CD14-positive monocyte (primary cell): ENCODE measurements around the gene TMEM132D. TPM values are rescaled to one million over a fixed set of nuclear protein-coding genes. Genes with fewer than 3 reads are reported as not detected.

Experiments used
- DNase-seq, 3 donors: peaks; one replicate each; pipeline ENCODE4 v3.0.0-alpha.2; 2011 to 2022
- H2AFZ ChIP-seq: 2 replicates; pipeline ENCODE4 v1.6.0; 2012; ENCODE audit warnings: mild to moderate bottlenecking, low read depth, low read length, inconsistent platforms; ENCODE audit not compliant: insufficient read depth, poor library complexity, severe bottlenecking
- H3K27ac ChIP-seq, 2 donors: 1 replicate in 1 of 2; 2 replicates in 1 of 2; pipeline ENCODE4 v1.5.1; 2012 to 2013; ENCODE audit warnings: low read length in 2 of 2, control low read depth in 1 of 2, inconsistent platforms in 1 of 2, low read depth in 1 of 2, mild to moderate bottlenecking in 1 of 2
- H3K27me3 ChIP-seq, 2 donors: one replicate each; pipeline versions ENCODE4 v1.6.0 to v1.6.1; 2011 to 2013; ENCODE audit warnings: low read length in 2 of 2; ENCODE audit not compliant: control insufficient read depth in 2 of 2, insufficient read depth in 2 of 2
- H3K36me3 ChIP-seq, 2 donors: replicated peaks in 1 of 2; 1 replicate in 1 of 2; 2 replicates in 1 of 2; pipeline versions ENCODE4 v1.5.1 to v1.6.1; 2012 to 2013; ENCODE audit warnings: low read length in 2 of 2, control low read depth in 1 of 2, inconsistent platforms in 1 of 2, mild to moderate bottlenecking in 1 of 2; ENCODE audit not compliant: insufficient read depth in 2 of 2, control insufficient read depth in 1 of 2
- H3K4me1 ChIP-seq, 2 donors: 1 replicate in 1 of 2; 2 replicates in 1 of 2; pipeline versions ENCODE4 v1.5.1 to v1.6.1; 2012 to 2013; ENCODE audit warnings: low read length in 2 of 2, control low read depth in 1 of 2, inconsistent platforms in 1 of 2, mild to moderate bottlenecking in 1 of 2, moderate library complexity in 1 of 2; ENCODE audit not compliant: insufficient read depth in 2 of 2, control insufficient read depth in 1 of 2
- H3K4me2 ChIP-seq: replicated peaks from 2 replicates; pipeline ENCODE3; 2012; ENCODE audit warnings: low read length, moderate library complexity, mild to moderate bottlenecking; ENCODE audit not compliant: poor library complexity, severe bottlenecking; ENCODE audit errors: extremely low read depth
- H3K4me3 ChIP-seq, 3 experiments: fragments of 200-600 bp in 1 of 3; sonication (generic) in 1 of 3; replicated peaks in 1 of 3; 1 replicate in 2 of 3; 2 replicates in 1 of 3; pipeline ENCODE4 v1.5.1; 2011 to 2013; ENCODE audit warnings: low read length in 3 of 3, mild to moderate bottlenecking in 3 of 3, control low read depth in 2 of 3, low read depth in 2 of 3, inconsistent platforms in 1 of 3, moderate library complexity in 1 of 3
- H3K79me2 ChIP-seq: 2 replicates; pipeline ENCODE4 v1.6.0; 2012; ENCODE audit warnings: mild to moderate bottlenecking, control low read depth, inconsistent platforms, low read length, moderate library complexity; ENCODE audit not compliant: insufficient read depth
- H3K9ac ChIP-seq: 2 replicates; pipeline ENCODE4 v1.6.0; 2017; ENCODE audit warnings: low read length, mild to moderate bottlenecking; ENCODE audit not compliant: insufficient read depth, poor library complexity, severe bottlenecking
- H3K9me3 ChIP-seq, 2 donors: replicated peaks in 1 of 2; 1 replicate in 1 of 2; 2 replicates in 1 of 2; pipeline versions ENCODE4 v1.5.1 to v1.6.1; 2012 to 2013; ENCODE audit warnings: low read length in 2 of 2, control low read depth in 1 of 2; ENCODE audit not compliant: control insufficient read depth in 1 of 2, insufficient read depth in 1 of 2
- H4K20me1 ChIP-seq: 2 replicates; pipeline ENCODE4 v1.6.0; 2012; ENCODE audit warnings: mild to moderate bottlenecking, low read length, control low read depth, moderate library complexity; ENCODE audit not compliant: insufficient read depth
- H3K27ac Mint-ChIP-seq, 7 donors: one replicate each; pipeline ENCODE4 v1.8.0; 2020; ENCODE audit warnings: mild to moderate bottlenecking in 7 of 7, mixed read lengths in 7 of 7, moderate library complexity in 6 of 7, inconsistent platforms in 2 of 7
- H3K27me3 Mint-ChIP-seq, 3 donors: one replicate each; pipeline ENCODE4 v1.8.0; 2021 to 2022; ENCODE audit warnings: low read depth in 3 of 3, mild to moderate bottlenecking in 3 of 3, mixed read lengths in 3 of 3, moderate library complexity in 3 of 3, inconsistent platforms in 1 of 3
- H3K36me3 Mint-ChIP-seq, 2 donors: one replicate each; pipeline ENCODE4 v1.8.0; 2020; ENCODE audit warnings: mixed read lengths in 2 of 2, inconsistent platforms in 1 of 2, mild to moderate bottlenecking in 1 of 2
- H3K4me1 Mint-ChIP-seq: one replicate; pipeline ENCODE4 v1.8.0; 2020; ENCODE audit warnings: mild to moderate bottlenecking, mixed read lengths
- H3K4me3 Mint-ChIP-seq, 2 donors: one replicate each; pipeline ENCODE4 v1.8.0; 2020; ENCODE audit warnings: mild to moderate bottlenecking in 2 of 2, mixed read lengths in 2 of 2, moderate library complexity in 1 of 2
- H3K9me3 Mint-ChIP-seq, 7 donors: one replicate each; pipeline ENCODE4 v1.8.0; 2020 to 2022; ENCODE audit warnings: mixed read lengths in 7 of 7, mild to moderate bottlenecking in 6 of 7, moderate library complexity in 6 of 7, inconsistent platforms in 2 of 7
- WGBS: methylation state at CpG from one replicate; pipeline ENCODE4 v1.1.5; 2013; ENCODE audit warnings: missing lambda C conversion rate; ENCODE audit not compliant: insufficient coverage; 5-methylcytosine and 5-hydroxymethylcytosine counted together
- intact Hi-C, 2 donors: fragments of 100-400 bp; cut with micrococcal nuclease; formaldehyde crosslinking; loops; one replicate each; pipeline versions ENCODE4 v1.15.0 to v1.15.1; 2023
- polyA plus RNA-seq, 3 donors: library from polyadenylated mRNA; depleted of rRNA in 1 of 3; unstranded in 2 of 3; stranded (reverse) in 1 of 3; fragments of 300-500 nt in 2 of 3; fragments of >200 nt in 1 of 3; fragmentation: Illumina TruSeq in 2 of 3; gene quantifications; 1 replicate in 2 of 3; 2 replicates in 1 of 3; pipeline ENCODE4 v1.2.3, GENCODE V29; 2012 to 2021
- TF ChIP-seq, protein P1 (sequence below): fragments of 200-600 bp; IDR thresholded peaks from one replicate; pipeline ENCODE4 v1.8.0; 2022; ENCODE audit warnings: antibody characterized with exemption, mild to moderate bottlenecking

The TMEM132D gene
- polyA plus RNA-seq, 3 donors = 0.04 TPM; not detected in 2

DNA sequence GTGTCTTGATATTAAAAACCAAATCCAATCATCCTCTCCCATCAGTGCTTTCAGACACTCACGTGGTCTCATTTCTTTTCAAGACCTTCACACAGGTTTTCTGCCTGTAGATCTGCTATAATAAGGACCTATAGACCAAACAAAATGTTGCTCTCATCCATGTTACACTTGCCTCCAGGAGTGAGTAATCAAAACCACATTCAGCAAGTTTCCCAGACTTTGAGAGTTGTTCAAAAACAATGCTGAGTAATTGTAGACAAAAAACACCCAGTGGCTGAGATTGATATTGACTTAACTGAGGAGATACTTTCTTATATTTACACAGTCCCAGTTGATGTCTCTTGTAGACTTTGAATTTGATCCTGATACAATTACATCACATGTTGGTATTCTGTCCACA, 383.1 kb downstream of the TMEM132D start:
- H3K36me3 ChIP-seq = no peaks in the 10 kb centered on the region
- no peaks in the 10 kb centered on the region for H3K79me2 ChIP-seq
- H3K4me1 Mint-ChIP-seq = no peaks in the 10 kb centered on the region
- no peaks in the 10 kb centered on the region for H3K36me3 Mint-ChIP-seq
- H3K9me3 ChIP-seq = peaks cover 15 to 19% of the 10 kb centered on the region in 2 donors
- no peak overlapping the region for H3K27ac ChIP-seq
- no peak overlapping the region for H2AFZ ChIP-seq
- H3K9me3 Mint-ChIP-seq = peaks cover 2 to 14% (median 9%) of the 10 kb centered on the region in 7 donors
- H4K20me1 ChIP-seq = no peaks in the 10 kb centered on the region
- no peak overlapping the region for H3K4me2 ChIP-seq
- no peaks in the 10 kb centered on the region for H3K27me3 Mint-ChIP-seq
- 86% methylated on average over 1 of the region's 1 CpG for WGBS
- H3K4me3 Mint-ChIP-seq = no peak overlapping the region
- no peak overlapping the region for H3K4me3 ChIP-seq
- no peak for DNase-seq
- no peak overlapping the region for H3K9ac ChIP-seq
- no peaks in the 10 kb centered on the region for H3K27me3 ChIP-seq
- TF ChIP-seq, protein P1, sequence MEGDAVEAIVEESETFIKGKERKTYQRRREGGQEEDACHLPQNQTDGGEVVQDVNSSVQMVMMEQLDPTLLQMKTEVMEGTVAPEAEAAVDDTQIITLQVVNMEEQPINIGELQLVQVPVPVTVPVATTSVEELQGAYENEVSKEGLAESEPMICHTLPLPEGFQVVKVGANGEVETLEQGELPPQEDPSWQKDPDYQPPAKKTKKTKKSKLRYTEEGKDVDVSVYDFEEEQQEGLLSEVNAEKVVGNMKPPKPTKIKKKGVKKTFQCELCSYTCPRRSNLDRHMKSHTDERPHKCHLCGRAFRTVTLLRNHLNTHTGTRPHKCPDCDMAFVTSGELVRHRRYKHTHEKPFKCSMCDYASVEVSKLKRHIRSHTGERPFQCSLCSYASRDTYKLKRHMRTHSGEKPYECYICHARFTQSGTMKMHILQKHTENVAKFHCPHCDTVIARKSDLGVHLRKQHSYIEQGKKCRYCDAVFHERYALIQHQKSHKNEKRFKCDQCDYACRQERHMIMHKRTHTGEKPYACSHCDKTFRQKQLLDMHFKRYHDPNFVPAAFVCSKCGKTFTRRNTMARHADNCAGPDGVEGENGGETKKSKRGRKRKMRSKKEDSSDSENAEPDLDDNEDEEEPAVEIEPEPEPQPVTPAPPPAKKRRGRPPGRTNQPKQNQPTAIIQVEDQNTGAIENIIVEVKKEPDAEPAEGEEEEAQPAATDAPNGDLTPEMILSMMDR = no peak
- intact Hi-C loops = no loop called here
- H3K27ac Mint-ChIP-seq = no peak overlapping the region
- no peaks in the 10 kb centered on the region for H3K4me1 ChIP-seq

DNA sequence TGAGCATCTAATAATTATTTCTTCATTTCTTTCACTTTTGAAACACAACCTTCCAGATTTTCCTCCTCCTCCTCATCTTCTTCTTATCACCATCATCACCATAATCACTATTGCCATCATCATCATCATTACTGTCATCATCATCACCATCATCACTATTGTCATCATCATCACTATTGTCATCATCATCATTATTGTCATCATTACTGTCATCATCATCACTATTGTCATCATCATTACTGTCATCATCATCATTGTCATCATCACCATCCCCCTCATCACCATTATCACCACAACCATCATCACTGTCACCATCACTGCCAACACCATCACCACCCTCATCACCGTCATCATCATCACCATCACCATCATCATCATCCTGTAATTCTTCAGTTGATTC, 400.0 kb downstream of the TMEM132D start:
- Histone ChIP-seq H3K36me3 (no peaks in the 10 kb centered on the region), H3K4me1 (no peaks in the 10 kb centered on the region), H4K20me1 (no peaks in the 10 kb centered on the region), H3K4me2 (no peak overlapping the region), H3K9ac (no peak overlapping the region), H3K27ac (no peak overlapping the region), H2AFZ (no peak overlapping the region), H3K9me3 (peaks cover 0 to 4% of the 10 kb centered on the region in 2 donors), H3K4me3 (no peak overlapping the region), H3K79me2 (no peaks in the 10 kb centered on the region), H3K27me3 (no peaks in the 10 kb centered on the region)
- no peak for DNase-seq
- Mint-ChIP-seq H3K4me3 (no peak overlapping the region), H3K27me3 (peaks cover 0 to 5% (median 0%) of the 10 kb centered on the region in 3 donors), H3K9me3 (peaks cover 0 to 11% (median 4%) of the 10 kb centered on the region in 7 donors), H3K4me1 (no peaks in the 10 kb centered on the region), H3K36me3 (no peaks in the 10 kb centered on the region), H3K27ac (no peak overlapping the region)
- WGBS = no CpG with 5 or more reads among the region's 1 CpG
- TF ChIP-seq, protein P1 = no peak
- intact Hi-C loops = no loop called here
